ENCODE data around the gene CEBPZ. TPM values are rescaled to one million over a fixed set of nuclear protein-coding genes. Genes with fewer than 3 reads are reported as not detected.
A peak's percentile ranks its signal among the peaks of the same experiment; 100 is the strongest.

Gene CEBPZ
- total RNA-seq, 2 experiments from 2014 or later: 34.9 to 57.2 TPM

DNA sequence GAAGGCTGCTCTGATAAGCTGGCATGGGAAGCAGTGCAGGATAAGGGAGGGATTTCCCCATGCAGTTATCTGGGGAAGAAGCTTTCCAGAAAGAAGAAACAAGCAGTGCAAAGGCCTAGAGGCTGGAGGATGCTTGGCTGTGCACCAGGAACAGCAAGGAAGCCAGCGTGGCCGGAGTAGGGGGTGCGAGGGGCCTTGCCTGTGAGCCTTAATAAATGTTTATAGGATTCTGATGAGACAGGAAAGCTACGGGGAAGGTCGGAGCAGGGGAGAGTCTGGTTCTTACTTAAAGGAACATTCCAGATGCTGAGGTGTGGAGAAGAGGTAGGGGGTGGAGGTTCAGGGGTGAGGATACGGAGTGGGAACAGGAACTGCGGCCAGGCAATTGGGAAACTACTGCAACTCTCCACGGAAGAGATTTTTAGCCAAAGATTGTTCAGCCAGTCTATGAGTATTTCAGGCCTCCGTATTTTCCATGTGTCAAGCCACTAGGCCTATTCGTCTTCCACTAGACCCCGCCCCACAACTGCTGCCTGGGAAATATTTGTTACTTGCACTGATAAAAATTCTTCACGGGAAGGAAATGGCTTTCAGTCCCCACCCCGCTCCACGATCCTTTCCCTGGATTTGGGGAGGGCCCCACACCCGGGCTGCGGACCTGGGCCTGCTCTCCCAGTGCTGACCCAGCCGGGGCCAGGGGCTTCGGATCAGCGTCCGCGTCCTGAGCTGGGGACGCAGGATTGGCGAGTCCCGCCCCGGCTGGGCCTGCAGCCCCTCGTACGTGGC, 75.1 kb downstream of the CEBPZ start:
- BruUV-seq (replicated peaks): TSS peak; percentile 64
- Histone ChIP-seq H3K79me2 (ENCODE audit: insufficient read depth, low read depth, low read length) (no peaks in the 10 kb centered on the region), H3K4me1 (ENCODE audit: insufficient read depth, low read length, poor library complexity, severe bottlenecking) (peaks cover 21% of the 10 kb centered on the region), H3K27ac (ENCODE audit: low read depth, low read length, poor library complexity, severe bottlenecking) (no peak overlapping the region), H3K4me3 (ENCODE audit: low read depth, low read length, poor library complexity, severe bottlenecking) (peak overlapping the region; percentile 72), H4K20me1 (ENCODE audit: insufficient read depth, low read length) (no peaks in the 10 kb centered on the region), H2AFZ (ENCODE audit: low read length) (peak overlapping the region; percentile 93), H3K36me3 (ENCODE audit: insufficient read depth, low read length) (no peaks in the 10 kb centered on the region), H3K4me2 (ENCODE audit: low read length) (peak overlapping the region; percentile 79), H3K9me2 (ENCODE audit: insufficient read depth, low read length) (no peaks in the 10 kb centered on the region), H3K9me3 (ENCODE audit: low read length) (no peaks in the 10 kb centered on the region)
- DNase-seq (ENCODE audit: low spot score): peak; percentile 10
- TF ChIP-seq CTCF (conservative IDR thresholded peaks at IDR 0.05; ENCODE audit: low read length) (no peak), EZH2phosphoT487 (IDR thresholded peaks at IDR 0.05; ENCODE audit: borderline replicate concordance, low read depth, low read length) (no peak)
- intact Hi-C loops (cut with micrococcal nuclease; ENCODE audit: unreplicated experiment): no loop called here
- CTCF ChIA-PET (ENCODE audit: unreplicated experiment): no interaction called here
- POLR2A ChIA-PET: interaction anchor here (0.6 to 1.0 kb wide), 8 partner anchors 36 to 1438 kb away, joined by 3 to 8 read pairs (median 3); no protein-coding TSS in a partner anchor

- peak; percentile 27 for DNase-seq (ENCODE audit: low spot score)
- Histone ChIP-seq H3K27ac (ENCODE audit: low read depth, low read length, poor library complexity, severe bottlenecking) (no peak overlapping the region), H3K36me3 (ENCODE audit: insufficient read depth, low read length) (no peaks in the 10 kb centered on the region), H3K79me2 (ENCODE audit: insufficient read depth, low read depth, low read length) (no peaks in the 10 kb centered on the region), H3K4me1 (ENCODE audit: insufficient read depth, low read length, poor library complexity, severe bottlenecking) (peaks cover 21% of the 10 kb centered on the region), H4K20me1 (ENCODE audit: insufficient read depth, low read length) (no peaks in the 10 kb centered on the region), H3K4me3 (ENCODE audit: low read depth, low read length, poor library complexity, severe bottlenecking) (no peak overlapping the region), H2AFZ (ENCODE audit: low read length) (no peak overlapping the region), H3K9me3 (ENCODE audit: low read length) (no peaks in the 10 kb centered on the region), H3K9me2 (ENCODE audit: insufficient read depth, low read length) (no peaks in the 10 kb centered on the region), H3K4me2 (ENCODE audit: low read length) (peak overlapping the region; percentile 79; the same call in 1 of the 2 replicates)
- ChIA-PET POLR2A (interaction anchor here (1.0 kb wide), 2 partner anchors 65 to 69 kb away, joined by 3 read pairs; no protein-coding TSS in a partner anchor), CTCF (ENCODE audit: unreplicated experiment) (no interaction called here)
- no TSS peak for BruUV-seq (replicated peaks)
- TF ChIP-seq EZH2phosphoT487 (IDR thresholded peaks at IDR 0.05; ENCODE audit: borderline replicate concordance, low read depth, low read length) (no peak), CTCF (conservative IDR thresholded peaks at IDR 0.05; ENCODE audit: low read length) (no peak)
- intact Hi-C loops (cut with micrococcal nuclease; ENCODE audit: unreplicated experiment): no loop called here
Observed at GRCh38 chr2:37154785-37155184, 76.6 kb downstream of the CEBPZ start.

GRCh38 chr2:37153224-37153623, 78.2 kb downstream of the CEBPZ start:
- peaks cover 21% of the 10 kb centered on the region for H3K4me1 ChIP-seq (ENCODE audit: insufficient read depth, low read length, poor library complexity, severe bottlenecking)
- H3K9me2 ChIP-seq (ENCODE audit: insufficient read depth, low read length): no peaks in the 10 kb centered on the region
- CTCF ChIA-PET (ENCODE audit: unreplicated experiment): no interaction called here
- no TSS peak for BruUV-seq (replicated peaks)
- H3K36me3 ChIP-seq (ENCODE audit: insufficient read depth, low read length): no peaks in the 10 kb centered on the region
- no peak overlapping the region for H3K4me2 ChIP-seq (ENCODE audit: low read length)
- TF ChIP-seq EZH2phosphoT487 (IDR thresholded peaks at IDR 0.05; ENCODE audit: borderline replicate concordance, low read depth, low read length): no peak
- TF ChIP-seq CTCF (conservative IDR thresholded peaks at IDR 0.05; ENCODE audit: low read length): no peak
- H2AFZ ChIP-seq (ENCODE audit: low read length): no peak overlapping the region
- H3K9me3 ChIP-seq (ENCODE audit: low read length): no peaks in the 10 kb centered on the region
- DNase-seq (ENCODE audit: low spot score): no peak
- H4K20me1 ChIP-seq (ENCODE audit: insufficient read depth, low read length): no peaks in the 10 kb centered on the region
- no peak overlapping the region for H3K27ac ChIP-seq (ENCODE audit: low read depth, low read length, poor library complexity, severe bottlenecking)
- no peak overlapping the region for H3K4me3 ChIP-seq (ENCODE audit: low read depth, low read length, poor library complexity, severe bottlenecking)
- intact Hi-C loops (cut with micrococcal nuclease; ENCODE audit: unreplicated experiment): no loop called here
- H3K79me2 ChIP-seq (ENCODE audit: insufficient read depth, low read depth, low read length): no peaks in the 10 kb centered on the region
- POLR2A ChIA-PET: interaction anchor here (0.7 kb wide), 1 partner anchor 121 kb away, joined by 6 read pairs; no protein-coding TSS in a partner anchor
